GM12875 (cell line): ENCODE measurements around the gene MBOAT2.
"Not testable (repeated sequence)": the region's sequence is repeated elsewhere in the genome, so short reads cannot be mapped to it uniquely, and the experiment has no call there.

Experiments
- H3K4me3 ChIP-seq: one replicate; pipeline ENCODE4 v1.5.1; 2011; ENCODE audit warnings: low read depth, low read length, control low read depth
- CTCF ChIP-seq: IDR thresholded peaks from 2 replicates; pipeline ENCODE4 v1.5.1; 2011; ENCODE audit warnings: low read depth, mild to moderate bottlenecking, control low read depth, inconsistent platforms, low read length, moderate library complexity, borderline replicate concordance; ENCODE audit not compliant: insufficient read depth

Gene MBOAT2, protein sequence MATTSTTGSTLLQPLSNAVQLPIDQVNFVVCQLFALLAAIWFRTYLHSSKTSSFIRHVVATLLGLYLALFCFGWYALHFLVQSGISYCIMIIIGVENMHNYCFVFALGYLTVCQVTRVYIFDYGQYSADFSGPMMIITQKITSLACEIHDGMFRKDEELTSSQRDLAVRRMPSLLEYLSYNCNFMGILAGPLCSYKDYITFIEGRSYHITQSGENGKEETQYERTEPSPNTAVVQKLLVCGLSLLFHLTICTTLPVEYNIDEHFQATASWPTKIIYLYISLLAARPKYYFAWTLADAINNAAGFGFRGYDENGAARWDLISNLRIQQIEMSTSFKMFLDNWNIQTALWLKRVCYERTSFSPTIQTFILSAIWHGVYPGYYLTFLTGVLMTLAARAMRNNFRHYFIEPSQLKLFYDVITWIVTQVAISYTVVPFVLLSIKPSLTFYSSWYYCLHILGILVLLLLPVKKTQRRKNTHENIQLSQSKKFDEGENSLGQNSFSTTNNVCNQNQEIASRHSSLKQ

DNA sequence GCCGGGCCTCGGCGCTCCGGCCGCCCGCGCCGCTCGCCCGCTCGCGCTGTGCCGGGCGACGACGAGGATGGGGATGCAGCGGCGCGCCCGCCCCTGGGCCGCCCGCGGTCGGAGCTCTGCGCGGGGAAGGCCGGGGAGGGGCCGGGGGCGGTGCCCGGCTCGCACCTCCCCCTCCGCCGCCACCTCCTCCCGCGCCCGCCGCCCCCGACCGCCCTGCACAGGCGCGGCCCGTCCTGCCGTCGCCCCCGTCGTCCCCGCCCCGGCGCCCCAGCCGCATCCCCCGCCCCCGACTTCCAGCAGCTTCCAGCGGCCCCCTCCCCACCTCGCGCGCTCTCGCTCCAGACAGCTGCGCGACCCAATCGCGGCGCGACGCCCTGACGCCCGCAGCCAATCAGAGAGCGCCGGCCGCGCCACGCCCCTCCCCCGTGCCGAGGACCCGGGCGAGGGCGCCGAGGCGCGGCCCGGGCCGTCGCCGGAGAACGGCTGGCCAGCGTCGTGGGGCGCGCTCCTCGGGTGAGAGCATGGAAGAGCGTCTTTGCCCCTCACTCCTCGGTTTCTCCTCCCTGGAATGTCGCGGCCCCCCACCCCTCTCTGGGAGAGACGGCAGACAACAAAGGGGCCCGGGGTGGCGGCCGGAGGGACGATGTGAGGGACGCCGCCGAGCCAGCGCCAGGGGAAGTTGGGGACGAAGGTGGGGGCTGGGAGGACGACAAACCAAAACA, at the start of gene MBOAT2:
MBOAT2 (minus strand) TSS at position 69 of the 722 bp plus-strand sequence. CDS start 70 bp downstream, outside the sequence.
- peak within 1 kb of the TSS; percentile 51 for H3K4me3 ChIP-seq
- TF ChIP-seq CTCF, result no peak

DNA sequence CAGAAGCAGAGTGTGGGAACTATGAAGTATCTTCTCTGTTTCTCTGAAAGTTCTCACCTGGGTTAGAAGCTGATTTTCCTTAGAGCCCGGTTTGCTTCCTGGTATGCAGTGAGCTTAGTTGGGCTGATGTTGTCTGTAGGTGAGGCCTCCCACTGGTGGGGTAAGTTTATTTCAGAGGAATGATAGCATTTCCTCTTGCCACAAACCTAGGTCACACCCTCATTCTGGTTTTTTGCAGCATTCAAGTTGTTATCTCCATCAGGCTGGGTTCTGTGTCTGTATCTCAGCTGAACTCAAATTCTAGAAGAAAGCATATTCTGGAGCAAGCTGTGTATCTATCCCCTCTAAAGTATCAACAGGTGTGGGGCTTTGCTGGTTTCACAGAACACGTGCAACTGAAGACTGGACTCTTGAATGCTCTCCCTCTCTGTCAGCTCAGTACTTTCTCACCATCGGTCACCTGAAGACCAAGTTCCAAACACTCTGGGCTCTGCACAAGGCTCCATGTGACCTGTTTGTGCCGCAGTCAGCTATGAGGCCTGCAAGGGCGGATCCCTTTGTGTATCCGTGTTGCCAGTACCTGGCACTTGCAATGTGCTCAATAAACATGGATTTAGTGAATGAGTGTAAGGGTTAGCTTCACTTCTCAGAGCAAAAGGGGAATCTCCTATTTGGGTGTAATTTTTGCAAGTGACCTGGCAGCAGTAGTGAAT, 49.5 kb upstream of the MBOAT2 start:
- H3K4me3 ChIP-seq, result no peak overlapping the region
- no peak for TF ChIP-seq CTCF

- not testable (repeated sequence) for H3K4me3 ChIP-seq
These were observed 48.0 kb upstream of the MBOAT2 start for GRCh38 chr2:9051451-9051850.

- H3K4me3 ChIP-seq, result no peak overlapping the region
- TF ChIP-seq CTCF, result no peak
These were observed 46.8 kb upstream of the MBOAT2 start for GRCh38 chr2:9050122-9050809.

- no peak for TF ChIP-seq CTCF
- no peak overlapping the region for H3K4me3 ChIP-seq
These were observed 42.1 kb upstream of the MBOAT2 start for GRCh38 chr2:9045595-9045994.

GRCh38 chr2:9043491-9043890, 40.0 kb upstream of the MBOAT2 start:
- not testable (repeated sequence) for H3K4me3 ChIP-seq

DNA sequence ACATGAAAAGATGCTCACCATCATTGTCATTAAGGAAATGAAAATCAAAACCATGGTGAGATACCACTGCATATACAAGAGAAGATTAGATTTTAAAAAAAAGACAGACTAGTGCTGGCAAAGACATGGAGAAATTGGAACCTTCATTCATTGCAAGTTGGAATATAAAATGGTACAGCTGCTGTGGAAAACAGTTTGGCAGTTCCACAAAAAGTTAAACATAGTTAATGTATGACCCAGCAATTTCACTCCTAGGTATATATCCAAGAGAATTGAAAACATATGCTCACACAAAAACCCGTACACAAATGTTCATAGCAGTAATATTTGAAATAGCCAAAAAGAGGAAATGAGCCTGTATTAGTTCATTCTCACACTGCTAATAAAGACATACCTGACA, 33.7 kb upstream of the MBOAT2 start:
- no peak overlapping the region for H3K4me3 ChIP-seq
- no peak for TF ChIP-seq CTCF
